HS-27A (cell line): Measurements from ENCODE around the gene GALC.
"Not testable (repeated sequence)": the region's sequence is repeated elsewhere in the genome, so short reads cannot be mapped to it uniquely, and the experiment has no call there.

Source experiments
- DNase-seq: peaks from one replicate; pipeline ENCODE4 v3.0.0-alpha.2; 2012; ENCODE audit warnings: low read depth, missing footprints

The GALC gene

DNA sequence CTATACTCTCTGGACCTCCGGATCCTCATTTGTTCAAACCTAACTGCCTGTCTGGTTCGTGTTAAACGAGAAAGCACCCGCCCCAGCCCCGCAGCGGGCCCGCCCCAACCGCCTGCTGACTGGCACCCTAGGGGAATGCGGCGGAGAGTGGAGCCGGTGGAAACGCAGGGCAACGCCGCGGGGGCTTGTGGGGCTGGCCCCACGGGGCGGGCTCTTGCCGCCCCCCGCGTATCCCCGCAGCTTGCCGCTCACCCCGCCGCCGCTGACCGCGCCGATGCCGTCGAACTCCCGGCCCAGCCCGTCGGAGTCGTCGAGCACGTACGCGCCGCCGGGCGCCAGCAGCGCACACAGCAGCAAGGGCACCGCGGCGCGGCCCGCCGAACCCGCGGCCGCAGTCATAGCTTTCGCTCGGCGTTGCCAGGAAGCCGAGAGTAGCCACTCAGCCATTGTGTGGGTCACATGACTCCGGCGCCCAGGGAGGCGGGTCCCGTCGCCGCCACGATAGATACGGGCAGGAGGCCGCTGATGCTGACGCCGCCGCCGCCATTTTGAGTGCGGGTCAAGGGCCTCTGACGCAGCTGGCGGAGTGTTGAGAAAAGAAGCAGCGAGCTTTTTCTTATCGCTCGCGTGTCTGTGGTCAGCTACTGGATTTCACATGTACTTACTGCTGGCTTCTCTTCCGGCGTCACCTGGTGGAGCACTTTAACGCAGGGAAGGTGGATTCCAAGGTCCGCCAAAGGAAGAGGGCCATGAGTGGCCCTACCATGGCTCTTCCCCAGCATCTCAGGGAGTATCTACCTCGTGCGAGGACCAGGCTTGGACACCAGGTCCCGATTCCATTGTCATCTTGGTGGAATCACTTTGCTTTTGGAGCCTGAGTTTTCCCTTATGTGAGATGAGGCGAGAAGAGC, at the start of gene GALC:
GALC (minus strand) TSS at position 465 of the 911 bp plus-strand sequence; CDS start at position 447, 18 bp downstream.
- peak; percentile 59 for DNase-seq

DNA sequence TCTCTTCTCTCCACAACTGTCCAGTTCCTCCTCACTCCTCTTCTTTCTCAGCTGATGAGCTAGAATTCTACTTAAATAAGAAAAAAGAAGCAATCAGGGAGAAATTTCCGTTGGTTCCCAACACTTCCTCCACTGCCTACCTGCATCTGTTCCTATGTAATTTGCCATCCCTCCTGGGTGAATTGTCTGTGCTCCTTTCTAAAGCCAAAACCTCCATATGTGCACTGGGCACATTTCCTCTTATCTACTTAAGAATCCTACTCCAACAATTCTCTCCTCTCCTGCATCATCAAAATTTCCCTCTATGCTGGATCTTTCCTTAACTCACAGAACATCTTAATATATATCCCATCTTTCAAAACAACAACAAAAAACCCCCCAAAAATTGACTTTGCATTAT, 47.2 kb upstream of the GALC start:
- DNase-seq: no peak

DNA sequence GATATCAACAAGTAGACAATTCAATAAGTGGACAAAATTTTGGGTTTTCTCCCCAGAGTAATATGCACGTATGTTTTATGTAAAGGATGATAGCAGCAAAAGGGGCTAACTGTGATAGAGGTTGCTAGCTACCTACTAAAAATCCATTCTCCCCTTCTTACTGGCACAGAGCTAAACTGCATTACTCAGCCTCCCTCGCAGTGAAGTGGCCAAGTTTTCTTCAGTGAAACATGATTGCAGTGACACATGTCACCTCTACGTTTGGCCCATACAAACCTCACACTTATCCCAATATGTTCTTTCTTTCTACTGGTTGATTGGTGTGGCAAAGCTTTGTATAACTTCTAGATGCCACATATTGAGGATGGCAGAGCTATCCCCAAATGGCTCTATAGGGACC, 46.2 kb upstream of the GALC start:
- DNase-seq: no peak

DNA sequence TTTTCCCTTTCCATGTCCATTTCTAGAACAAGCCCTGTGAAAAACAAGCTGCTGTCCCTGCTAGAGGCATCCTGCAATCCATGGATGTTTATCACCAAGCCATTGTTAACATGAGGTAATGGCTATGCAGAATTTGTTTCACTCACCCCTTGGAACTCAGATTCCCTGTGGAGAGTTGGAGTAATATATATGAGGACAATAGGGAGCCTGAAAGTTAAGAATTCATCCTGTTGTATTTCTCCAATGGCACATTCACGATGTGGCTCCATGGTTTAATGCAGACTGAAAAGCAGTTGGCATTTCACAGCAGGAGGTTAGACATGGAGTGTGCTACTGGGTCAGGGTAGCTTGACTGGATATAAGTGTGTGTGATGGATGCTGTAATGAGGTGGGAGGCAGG, 44.3 kb upstream of the GALC start:
- no peak for DNase-seq

DNA sequence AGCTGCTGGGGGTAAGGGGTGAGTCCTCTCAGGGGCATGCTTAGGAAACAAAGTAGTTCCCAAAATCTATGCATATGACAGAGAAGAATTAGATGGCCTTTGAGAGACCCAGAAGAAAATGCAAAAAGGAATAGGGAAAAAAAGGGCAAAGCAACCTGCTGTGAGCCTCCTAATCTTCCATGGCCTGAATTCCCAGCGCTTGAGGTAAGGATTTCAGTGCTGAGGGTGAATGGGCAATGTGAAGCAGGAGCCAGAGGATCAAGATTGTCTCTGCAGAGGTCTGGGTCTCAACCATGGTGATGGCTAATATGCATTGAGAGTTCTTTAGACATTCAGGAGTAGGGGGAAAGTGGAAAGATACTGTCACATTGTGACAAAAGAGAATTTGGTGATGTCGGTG, 43.4 kb upstream of the GALC start:
- DNase-seq: no peak

DNA sequence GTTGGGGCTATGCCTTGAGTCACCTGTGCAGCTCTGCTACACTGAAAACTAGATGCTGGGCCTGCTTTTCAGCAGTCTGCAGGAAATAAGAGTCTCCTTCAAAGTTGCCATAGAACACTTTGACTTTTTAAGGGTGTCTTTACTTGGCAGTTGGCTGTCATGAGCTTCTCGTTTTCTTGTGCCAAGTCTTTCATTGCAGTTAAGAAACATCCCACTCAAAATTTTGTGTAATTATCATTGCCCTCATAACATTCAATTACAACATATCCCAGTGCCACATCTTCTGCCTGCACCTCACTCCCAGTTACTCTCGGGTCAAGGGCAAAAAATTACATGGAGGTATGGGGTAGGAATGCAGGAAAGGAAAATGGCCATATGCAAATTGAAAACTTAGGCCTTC, 41.1 kb upstream of the GALC start:
- no peak for DNase-seq

DNA sequence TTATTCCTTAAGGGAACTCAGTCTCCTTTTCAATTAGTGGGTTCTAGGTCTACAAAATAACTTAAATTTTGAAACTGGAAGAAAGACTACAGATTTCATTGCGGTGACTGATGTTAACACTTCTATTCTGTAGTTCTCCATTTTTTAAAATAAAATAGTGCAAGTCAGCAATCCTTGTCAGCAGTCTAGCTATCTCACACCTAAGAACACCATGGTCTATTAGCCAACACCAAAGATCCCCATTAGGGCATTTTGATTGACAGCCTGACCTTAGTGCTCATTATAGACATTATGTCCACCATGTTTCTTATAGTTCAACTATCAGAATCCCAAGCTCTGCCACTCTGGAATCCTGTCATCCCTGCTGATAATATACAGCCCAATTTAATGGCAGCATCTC, 39.4 kb upstream of the GALC start:
- no peak for DNase-seq

DNA sequence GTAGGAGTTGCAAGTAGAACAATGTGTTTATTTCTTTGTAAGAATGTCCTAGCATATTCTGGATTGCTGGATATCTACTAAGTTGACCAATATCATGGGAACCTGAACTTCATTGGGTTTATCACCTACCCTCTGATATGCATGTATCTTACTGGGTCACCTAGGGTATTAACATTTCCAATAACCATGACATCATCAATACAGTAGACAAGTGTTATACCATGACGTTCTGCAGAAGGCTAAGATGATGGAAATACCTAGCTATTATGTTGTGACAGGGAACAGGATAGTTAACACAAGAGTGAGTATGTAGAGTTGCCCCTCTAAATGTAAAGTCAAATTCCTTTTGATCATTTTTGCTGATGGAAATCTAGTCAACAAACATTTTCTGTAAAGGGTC, 37.9 kb upstream of the GALC start:
- DNase-seq: no peak

DNA sequence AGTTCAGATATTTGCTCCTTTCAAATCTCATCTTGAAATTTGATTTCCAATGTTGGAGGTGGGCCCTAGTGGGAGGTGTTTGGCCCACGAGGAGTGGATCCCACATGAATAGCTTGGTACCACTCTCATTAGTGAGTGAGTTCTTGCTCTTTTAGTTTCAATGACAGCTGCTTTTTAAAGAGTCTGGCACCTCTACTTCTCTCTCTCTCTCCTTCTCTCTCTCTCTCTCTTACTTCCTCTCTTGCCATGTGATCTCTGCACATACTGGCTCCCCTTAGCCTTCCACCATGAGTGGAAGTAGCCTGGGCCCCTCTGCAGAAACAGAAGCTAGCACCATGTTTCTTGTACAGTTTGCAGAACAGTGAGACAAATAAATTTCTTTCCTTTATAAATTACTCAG, 37.1 kb upstream of the GALC start:
- DNase-seq: no peak

DNA sequence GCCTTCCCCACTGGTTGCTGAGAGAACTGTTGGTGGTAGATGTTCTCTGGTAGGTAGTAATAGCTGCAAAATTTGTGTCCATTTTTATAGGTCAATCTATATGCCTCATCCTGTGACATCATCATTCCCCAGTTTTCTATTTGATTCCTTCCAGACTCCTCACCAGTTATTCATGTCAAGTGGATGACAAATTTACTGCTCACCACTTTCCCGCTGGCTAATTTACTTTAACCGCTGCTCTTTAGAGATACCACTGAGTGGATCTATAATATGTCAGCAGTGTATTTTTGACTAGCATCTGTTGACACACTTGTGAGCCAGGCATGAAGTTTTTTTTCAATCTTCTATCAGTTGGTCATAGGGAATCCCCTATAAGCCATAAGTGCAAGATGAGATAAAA, 36.5 kb upstream of the GALC start:
- no peak for DNase-seq

DNA sequence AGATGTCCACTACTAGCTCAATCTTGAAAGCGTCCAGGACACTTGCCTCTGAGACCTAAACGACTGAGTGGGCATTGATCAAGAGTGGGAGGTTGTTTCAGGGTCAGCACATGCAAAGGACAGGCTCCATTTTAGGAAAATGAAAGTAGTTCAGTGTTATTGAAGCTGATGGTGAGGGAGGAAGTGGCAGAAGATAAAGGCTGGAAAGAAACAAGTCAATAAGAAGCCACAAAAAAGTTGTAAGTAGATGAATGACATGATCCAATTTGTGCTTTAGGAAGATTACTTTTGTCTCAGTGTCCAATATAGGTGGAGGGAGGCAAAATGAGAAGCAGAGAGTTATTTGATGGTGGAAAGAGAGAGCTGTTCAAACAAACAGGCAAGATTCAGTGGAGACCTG, 33.9 kb upstream of the GALC start:
- no peak for DNase-seq

DNA sequence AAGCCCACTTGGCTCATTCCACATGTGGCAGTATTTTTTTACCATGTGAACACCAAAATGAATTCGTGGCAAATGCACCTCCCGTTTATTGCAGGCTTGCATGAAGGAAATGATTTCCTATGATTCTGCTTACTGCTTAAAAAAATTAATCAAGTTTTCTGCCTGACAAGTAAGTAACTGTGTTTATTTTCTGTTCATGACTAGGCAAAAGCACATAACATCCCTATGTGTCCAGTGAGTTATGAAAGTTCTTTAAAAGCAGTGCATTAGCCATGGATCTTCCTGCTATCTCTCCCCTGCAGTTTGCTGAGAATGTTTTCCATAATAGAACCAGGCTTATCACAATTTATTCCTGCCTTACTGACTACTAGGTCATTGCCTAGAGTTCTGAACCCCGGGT, 32.3 kb upstream of the GALC start:
- DNase-seq: no peak

DNA sequence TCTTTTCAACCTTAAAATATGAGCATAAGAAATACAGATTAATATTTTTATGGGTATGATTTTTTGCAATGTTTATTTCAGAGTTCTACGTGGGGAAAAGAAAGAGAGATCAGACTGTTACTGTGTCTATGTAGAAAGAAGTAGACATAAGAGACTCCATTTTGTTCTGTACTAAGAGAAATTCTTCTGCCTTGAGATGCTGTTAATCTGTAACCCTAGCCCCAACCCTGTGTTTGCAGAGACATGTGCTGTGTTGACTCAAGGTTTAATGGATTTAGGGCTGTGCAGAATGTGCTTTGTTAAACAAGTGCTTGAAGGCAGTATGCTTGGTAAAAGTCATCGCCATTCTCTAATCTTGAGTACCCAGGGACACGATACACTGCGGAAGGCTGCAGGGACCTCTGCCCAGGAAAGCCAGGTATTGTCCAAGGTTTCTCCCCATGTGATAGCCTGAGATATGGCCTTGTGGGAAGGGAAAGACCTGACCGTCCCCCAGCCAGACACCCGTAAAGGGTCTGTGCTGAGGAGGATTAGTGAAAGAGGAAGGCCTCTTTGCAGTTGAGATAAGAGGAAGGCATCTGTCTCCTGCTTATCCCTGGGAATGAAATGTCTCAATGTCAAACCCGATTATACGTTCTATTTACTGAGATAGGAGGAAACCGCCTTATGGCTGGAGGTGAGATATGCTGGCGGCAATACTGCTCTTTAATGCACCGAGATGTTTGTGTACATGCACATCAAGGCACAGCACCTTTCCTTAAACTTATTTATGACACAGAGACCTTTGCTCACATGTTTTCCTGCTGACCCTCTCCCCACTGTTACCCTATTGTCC, 31.5 kb upstream of the GALC start:
- not testable (repeated sequence) for DNase-seq

DNA sequence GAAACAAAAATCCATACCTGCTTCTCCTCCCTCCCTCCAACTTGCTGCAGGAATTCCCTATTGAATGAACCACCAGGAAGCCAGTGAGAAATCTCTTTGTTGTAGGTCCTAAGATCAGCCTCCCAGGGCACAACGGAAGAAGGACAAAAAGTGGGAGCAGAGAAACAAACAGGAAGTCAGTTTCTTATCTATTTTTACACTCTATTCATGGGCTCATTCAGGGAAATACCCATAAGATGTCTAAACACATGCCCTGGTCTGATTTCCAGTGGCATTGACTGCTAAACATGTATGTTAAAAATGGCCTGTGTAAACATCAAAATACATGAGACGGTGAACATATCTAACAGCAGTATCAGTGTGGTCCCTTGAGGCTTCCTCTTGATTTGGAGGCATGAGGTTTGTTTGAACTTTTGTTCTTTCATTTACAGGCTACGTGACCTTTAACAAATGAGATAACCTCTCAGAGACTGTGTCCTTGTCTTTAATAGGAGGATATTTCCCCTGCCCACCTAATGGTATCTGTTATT, 30.7 kb upstream of the GALC start:
- no peak for DNase-seq

DNA sequence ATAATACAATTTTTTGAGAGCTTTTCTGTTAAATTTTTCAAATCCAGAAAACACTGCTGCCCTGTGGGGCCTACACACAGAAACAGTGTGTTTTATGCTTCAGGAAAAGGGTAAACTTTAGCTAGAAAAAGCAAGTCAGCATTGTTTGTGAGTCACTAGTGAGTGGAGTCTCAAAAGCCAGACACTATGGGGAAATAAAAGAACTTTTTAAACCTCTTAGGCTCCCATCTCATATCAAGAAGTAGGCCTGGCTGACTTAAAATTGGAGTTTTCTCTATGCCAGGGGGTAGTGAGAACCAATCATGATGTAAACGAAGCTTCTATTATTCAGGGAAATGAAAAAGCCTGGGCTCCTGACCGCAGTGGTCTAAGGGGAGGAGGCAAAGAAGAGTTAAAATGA, 24.6 kb upstream of the GALC start:
- DNase-seq: no peak

DNA sequence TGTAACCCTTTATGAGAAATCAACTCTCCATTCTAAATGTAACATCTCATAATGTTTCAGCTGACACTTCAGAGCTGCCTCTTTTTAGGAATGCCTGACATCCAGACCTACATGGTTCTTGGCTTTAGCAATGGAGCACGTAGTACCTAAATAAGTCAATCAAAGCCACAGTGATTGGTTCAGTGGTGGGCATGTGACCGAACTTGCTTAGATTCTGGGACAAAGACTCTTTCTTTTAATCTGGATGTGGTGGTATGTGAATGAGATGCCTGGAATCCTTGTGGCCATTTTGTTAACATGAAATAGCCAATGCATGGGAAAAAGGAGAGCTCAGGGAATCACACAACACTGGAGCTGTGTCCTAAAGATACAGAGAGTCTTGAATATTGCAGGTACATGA, 23.8 kb upstream of the GALC start:
- DNase-seq: no peak

DNA sequence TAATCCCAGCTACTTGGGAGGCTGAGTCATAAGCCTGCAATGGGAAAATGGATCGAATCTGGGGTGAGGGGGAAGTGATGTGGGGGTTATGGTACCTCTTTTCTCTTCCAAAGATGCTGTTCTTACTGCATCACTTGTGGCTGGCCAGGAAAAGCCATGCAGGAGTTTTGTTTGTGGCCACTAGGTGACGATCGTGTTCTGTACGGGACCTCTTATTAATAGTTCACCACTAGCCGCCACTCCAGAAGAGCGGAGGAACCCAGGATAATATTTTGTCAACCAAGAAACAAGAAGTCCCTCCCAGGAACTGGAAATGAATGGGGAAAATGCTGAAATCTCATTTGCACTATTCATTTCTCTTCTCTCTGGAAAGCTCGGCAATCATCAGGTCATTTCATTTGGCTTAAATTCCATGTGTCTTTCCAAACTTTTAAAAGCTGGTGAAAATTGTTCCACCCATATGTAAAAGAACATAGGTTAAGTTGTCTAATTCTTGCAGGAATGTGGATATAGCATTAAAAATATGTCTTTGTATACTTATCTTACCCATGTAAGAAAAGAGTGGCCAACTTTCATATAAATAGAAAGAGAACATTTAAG, 20.9 kb upstream of the GALC start:
- DNase-seq: no peak

DNA sequence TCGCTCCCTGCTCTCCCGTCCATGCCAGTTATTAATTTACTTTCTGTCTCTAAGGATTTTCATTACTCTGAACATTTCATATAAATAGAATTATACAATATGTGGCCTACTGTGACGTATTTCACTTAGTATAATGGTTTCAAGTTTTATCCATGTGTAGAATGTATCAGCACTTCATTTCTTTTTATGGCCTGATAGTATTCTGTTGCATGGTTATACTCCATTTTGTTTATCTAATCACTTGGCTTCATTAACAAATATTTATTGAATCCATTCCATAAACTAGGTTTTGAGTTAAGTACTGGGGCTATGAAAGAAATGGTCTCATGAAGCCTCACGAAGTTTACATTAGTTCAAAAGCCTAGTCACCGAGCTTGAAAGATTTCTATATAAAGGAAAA, 19.5 kb upstream of the GALC start:
- no peak for DNase-seq

DNA sequence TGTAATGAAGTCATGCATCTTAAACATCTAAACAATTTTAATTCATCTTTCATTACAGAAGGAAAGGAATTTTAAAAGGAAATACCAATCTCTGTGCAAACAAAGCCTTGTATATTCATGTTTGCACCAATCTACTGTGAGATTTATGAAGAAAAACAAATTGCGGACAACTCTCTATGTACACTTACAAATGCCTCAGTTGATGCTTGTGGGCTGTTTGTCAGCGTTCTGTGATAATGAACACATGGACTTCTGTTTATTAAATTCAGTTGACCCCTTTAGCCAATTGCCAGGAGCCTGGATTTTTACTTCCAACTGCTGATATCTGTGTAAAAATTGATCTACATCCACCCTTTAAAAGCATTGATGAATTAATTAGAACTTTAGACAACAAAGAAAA, 17.3 kb upstream of the GALC start:
- no peak for DNase-seq

DNA sequence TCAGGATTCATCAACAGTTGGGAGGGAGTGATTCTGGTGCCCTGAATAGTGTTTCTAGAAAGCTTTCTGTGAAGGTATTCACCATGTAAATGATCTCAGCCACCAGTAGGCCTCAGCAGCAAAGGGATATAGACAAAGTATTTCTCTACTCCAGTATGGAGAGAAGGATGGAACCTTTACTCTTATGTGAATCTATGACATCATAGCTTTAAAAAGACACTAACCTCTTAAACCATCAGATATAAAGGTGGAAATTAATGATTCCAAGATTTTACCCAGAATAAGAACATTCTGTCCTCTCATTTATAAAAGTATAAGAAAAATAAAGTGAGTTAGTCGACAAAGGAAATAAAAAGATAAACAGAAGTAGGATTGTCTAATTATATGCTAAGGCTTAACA, 16.5 kb upstream of the GALC start:
- no peak for DNase-seq

DNA sequence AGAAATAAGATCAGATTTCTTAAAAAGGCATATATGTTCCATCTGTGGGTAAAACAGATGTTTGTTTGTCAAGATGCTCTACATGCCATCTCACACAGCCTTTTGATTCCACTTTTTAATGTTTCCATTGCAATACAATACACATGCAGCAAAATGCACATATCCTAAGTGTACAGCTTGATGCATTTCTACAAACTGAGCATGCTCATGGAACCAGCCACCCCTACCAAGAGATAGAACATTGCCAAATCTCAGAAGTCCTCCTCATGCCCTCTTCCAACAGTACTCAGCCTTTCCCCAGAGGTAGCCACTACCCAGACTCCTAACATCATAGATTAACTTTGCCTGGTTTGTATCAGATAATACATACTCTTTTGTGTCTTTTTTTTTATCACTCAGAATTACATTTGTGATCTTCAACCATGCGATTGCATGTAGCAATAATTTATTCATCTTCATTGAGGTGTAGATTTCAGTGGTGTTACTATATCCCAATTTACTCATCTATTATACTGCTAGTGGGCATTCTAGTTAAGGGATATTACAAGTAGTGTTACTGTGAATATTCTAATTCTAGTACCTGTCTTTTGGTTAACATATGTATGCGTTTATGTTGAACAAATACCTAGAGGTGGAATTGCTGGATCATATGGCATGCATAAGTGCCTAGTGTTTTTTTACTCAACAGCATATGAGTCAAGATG, 15.2 kb upstream of the GALC start:
- DNase-seq: no peak

DNA sequence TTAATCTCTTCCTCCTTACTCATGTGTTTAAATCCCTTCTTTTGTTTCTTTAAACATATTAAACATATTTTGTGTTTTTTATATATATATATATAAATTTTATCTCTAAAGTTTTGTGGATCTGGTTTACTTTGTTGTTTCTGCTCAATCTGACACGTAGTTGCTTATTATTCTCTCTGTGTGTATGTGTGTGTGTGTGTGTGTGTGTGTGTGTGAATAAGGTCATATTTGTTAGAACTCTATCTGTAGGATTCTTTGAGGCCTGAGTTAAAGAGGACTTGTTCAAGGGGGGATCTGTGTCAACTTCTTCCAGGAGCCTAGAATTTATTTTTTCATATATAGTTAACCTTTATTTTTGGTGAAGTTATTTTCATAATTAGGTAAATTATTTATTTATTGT, 14.6 kb upstream of the GALC start:
- no peak for DNase-seq
